Left ventricle myocardium inferior (tissue), 1 donor: ENCODE results near the gene CDH15. TPM values are rescaled to one million over a fixed set of nuclear protein-coding genes. Genes with fewer than 3 reads are reported as not detected.

Source experiments
- DNase-seq: peaks from one replicate; pipeline ENCODE4 v3.0.0-alpha.2; 2020
- H3K27ac ChIP-seq: fragments of 200-600 bp; replicated peaks from 2 replicates; pipeline ENCODE4 v1.8.0; 2021
- H3K27me3 ChIP-seq: fragments of 200-600 bp; 2 replicates; pipeline ENCODE4 v1.8.0; 2021; ENCODE audit warnings: low read depth
- H3K36me3 ChIP-seq: fragments of 200-600 bp; 2 replicates; pipeline ENCODE4 v1.8.0; 2021
- H3K4me1 ChIP-seq: fragments of 200-600 bp; 2 replicates; pipeline ENCODE4 v1.8.0; 2021
- H3K4me3 ChIP-seq: fragments of 200-600 bp; 2 replicates; pipeline ENCODE4 v1.8.0; 2021; ENCODE audit warnings: mild to moderate bottlenecking, moderate library complexity
- H3K9me3 ChIP-seq: fragments of 200-600 bp; replicated peaks from 2 replicates; pipeline ENCODE4 v1.8.0; 2021
- intact Hi-C: fragments of 100-400 bp; cut with micrococcal nuclease; formaldehyde crosslinking; loops from one replicate; pipeline ENCODE4 v1.11.0; 2022
- total RNA-seq: library from RNA; stranded (reverse); fragmentation: NEBNext Ultra II Directional; extraction: Animal tissue kit (Norgen Biotek cat#: 25700); gene quantifications from one replicate; pipeline ENCODE4 v1.2.1, GENCODE V29; 2021
- TF ChIP-seq, protein P1 (sequence below): fragments of 200-600 bp; IDR thresholded peaks from 2 replicates; pipeline ENCODE4 v1.8.0; 2021; ENCODE audit warnings: antibody characterized with exemption, mild to moderate bottlenecking, borderline replicate concordance
- donor health status: DM: no; HTN: yes; CAD: no; lungs with severe emphysema.

CDH15 gene
- total RNA-seq, 1 donor from 2014 or later = not detected

GRCh38 chr16:89172171-89172527, 601 bp downstream of the CDH15 start:
- peaks cover 21% of the 10 kb centered on the region for H3K4me1 ChIP-seq
- H3K4me3 ChIP-seq = no peak overlapping the region
- no peak overlapping the region for H3K27ac ChIP-seq
- no peaks in the 10 kb centered on the region for H3K36me3 ChIP-seq
- no peak for DNase-seq
- peaks cover 89% of the 10 kb centered on the region for H3K27me3 ChIP-seq
- intact Hi-C loops = no loop called here
- no peaks in the 10 kb centered on the region for H3K9me3 ChIP-seq
- TF ChIP-seq, protein P1, sequence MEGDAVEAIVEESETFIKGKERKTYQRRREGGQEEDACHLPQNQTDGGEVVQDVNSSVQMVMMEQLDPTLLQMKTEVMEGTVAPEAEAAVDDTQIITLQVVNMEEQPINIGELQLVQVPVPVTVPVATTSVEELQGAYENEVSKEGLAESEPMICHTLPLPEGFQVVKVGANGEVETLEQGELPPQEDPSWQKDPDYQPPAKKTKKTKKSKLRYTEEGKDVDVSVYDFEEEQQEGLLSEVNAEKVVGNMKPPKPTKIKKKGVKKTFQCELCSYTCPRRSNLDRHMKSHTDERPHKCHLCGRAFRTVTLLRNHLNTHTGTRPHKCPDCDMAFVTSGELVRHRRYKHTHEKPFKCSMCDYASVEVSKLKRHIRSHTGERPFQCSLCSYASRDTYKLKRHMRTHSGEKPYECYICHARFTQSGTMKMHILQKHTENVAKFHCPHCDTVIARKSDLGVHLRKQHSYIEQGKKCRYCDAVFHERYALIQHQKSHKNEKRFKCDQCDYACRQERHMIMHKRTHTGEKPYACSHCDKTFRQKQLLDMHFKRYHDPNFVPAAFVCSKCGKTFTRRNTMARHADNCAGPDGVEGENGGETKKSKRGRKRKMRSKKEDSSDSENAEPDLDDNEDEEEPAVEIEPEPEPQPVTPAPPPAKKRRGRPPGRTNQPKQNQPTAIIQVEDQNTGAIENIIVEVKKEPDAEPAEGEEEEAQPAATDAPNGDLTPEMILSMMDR = no peak

GRCh38 chr16:89172528-89173173, 1.1 kb downstream of the CDH15 start:
- TF ChIP-seq, protein P1 = no peak
- Histone ChIP-seq H3K27ac (no peak overlapping the region), H3K36me3 (no peaks in the 10 kb centered on the region), H3K4me3 (no peak overlapping the region), H3K27me3 (peaks cover 89% of the 10 kb centered on the region), H3K9me3 (no peaks in the 10 kb centered on the region), H3K4me1 (peaks cover 17% of the 10 kb centered on the region)
- intact Hi-C loops = no loop called here
- no peak for DNase-seq

DNA sequence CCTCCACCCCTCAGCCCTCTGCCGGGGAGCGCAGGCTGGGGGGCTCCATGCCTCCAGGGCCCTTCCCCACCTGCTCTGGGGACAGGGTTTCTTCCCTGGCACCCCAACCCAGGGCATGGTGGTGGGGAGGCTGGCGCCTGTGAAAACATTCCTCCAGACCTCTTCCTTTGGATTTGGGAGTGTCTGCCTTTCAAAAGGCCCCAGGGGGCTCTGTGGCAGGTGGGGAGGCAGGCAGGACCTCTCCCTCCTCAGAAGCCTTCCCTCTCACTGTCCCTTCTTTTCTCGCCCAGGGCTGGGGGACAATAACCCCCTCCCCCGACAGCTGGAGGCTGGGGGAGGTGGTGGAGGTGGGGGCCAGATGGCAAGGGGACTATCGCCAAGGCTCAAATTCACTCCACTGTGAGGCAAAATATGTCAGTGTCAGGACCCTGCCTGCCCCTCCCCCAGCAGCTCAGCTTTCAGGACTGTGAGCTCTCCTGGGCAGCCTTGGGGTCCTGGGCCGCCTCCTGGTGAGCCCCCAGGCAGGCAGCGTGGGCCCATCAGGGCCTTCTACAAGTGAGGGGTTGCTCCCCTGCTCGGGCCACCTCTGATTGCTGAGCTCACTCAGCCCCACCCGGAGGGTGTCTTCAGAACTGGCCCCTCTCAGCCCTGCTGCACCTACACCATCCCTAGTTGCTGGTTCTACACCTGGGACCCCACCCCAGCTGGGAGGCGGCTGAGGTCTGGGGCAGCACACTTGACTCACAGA, 1.8 kb downstream of the CDH15 start:
- intact Hi-C loops = no loop called here
- Histone ChIP-seq H3K27me3 (peaks cover 89% of the 10 kb centered on the region), H3K4me3 (no peak overlapping the region)

DNA sequence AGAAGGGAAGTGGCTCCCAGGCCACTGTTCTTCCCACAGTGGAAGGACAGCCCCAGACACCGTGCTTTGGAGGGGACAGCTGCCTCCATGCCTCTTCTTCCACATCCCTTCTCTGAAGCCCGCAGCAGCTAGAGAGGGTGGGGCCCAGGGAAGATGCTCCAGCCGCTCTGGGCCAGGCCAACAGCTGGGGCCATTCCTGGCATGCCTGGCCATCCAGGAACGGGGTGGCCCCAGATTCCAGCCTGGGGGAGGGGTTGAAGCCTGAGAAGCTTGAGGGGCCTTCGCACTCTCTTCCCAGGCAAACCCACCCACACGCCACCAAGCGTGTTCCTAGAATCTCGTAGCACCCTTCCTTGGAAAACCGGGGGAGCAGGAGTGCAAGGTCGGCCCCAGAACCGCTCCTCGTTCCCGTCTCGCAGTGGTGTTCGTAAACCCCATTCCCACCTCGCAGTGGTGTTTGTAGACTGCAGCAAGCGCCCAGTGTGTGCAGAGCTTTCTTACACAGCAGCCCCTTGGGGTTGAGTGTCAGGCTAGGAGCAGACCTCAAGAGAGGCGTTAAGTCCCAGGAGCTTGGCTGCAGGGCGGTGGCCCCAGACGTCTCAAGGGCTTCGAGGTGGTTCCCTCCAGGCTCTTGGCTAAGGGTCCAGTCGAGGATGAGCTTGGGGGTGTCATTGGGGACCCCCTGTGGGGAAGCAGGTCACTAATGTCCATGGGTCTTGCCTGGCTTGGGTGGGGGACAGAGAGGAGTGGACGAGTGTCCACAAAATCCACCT, 2.7 kb downstream of the CDH15 start:
- Histone ChIP-seq H3K27ac (no peak overlapping the region), H3K4me3 (no peak overlapping the region), H3K9me3 (no peaks in the 10 kb centered on the region), H3K4me1 (peaks cover 17% of the 10 kb centered on the region), H3K27me3 (peaks cover 89% of the 10 kb centered on the region), H3K36me3 (no peaks in the 10 kb centered on the region)
- TF ChIP-seq, protein P1 = no peak
- no peak for DNase-seq
- intact Hi-C loops = no loop called here

More for the DNA sequence above, 1.8 kb downstream of the CDH15 start:
- no peak for DNase-seq
- TF ChIP-seq, protein P1 = no peak
- no peak overlapping the region for H3K27ac ChIP-seq
- peaks cover 17% of the 10 kb centered on the region for H3K4me1 ChIP-seq
- H3K9me3 ChIP-seq = no peaks in the 10 kb centered on the region
- no peaks in the 10 kb centered on the region for H3K36me3 ChIP-seq

DNA sequence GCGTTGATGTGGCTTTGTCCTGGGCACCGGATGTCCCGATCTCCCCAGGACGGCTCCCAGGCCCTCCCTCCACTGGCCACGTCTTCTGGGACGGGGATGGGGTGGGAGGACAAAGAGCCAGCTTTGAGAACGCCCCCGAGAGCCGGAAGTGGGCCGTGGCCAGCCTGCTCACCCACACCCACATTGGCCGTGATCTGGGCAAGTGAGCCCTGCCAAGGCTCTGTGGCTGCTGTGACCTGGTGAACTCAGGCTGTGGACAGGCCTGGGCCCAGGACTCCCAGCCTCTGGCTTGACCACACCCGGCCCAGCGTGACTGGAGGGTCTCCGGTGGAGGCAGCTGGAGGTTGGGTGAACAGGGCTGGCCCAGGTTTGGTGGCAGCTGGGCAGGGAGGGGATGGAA, 3.3 kb downstream of the CDH15 start:
- no peak overlapping the region for H3K27ac ChIP-seq
- DNase-seq = no peak
- H3K4me3 ChIP-seq = no peak overlapping the region
- intact Hi-C loops = no loop called here
- H3K27me3 ChIP-seq = peaks cover 89% of the 10 kb centered on the region
- H3K4me1 ChIP-seq = peaks cover 17% of the 10 kb centered on the region
- TF ChIP-seq, protein P1 = no peak
- no peaks in the 10 kb centered on the region for H3K36me3 ChIP-seq
- no peaks in the 10 kb centered on the region for H3K9me3 ChIP-seq
